ENCODE data around the gene FGF14. TPM values are rescaled to one million over a fixed set of nuclear protein-coding genes. Genes with fewer than 3 reads are reported as not detected.

FGF14 gene
- total and polyA plus RNA-seq, 4 experiments from 2014 or later = 0.33 to 0.55 (median 0.35) TPM; not detected in 1

GRCh38 chr13:101717353-101717752 is 684.5 kb downstream of the FGF14 start:
- intact Hi-C loops (cut with micrococcal nuclease) = no loop called here
- Mint-ChIP-seq H3K4me1 (no peaks in the 10 kb centered on the region), H3K36me3 (no peaks in the 10 kb centered on the region), H3K4me3 (no peak overlapping the region), H3K27me3 (peaks cover 3 to 6% of the 10 kb centered on the region in 2 donors), H3K9me3 (peaks cover 0 to 3% (median 0%) of the 10 kb centered on the region in 8 donors), H3K27ac (no peak overlapping the region)
- H3K4me3 ChIP-seq (ENCODE audit: low read length in 2 of 2) = no peak overlapping the region
- ChIA-PET POLR2A (ENCODE audit: partially characterized antibody) (no interaction called here), CTCF (ENCODE audit: partially characterized antibody) (no interaction called here)
- no peaks in the 10 kb centered on the region for H3K36me3 ChIP-seq (ENCODE audit: insufficient read depth, low read length)
- no peaks in the 10 kb centered on the region for H3K4me1 ChIP-seq (ENCODE audit: insufficient read depth, low read length)
- H3K27me3 ChIP-seq (ENCODE audit: insufficient read depth, low read length) = no peaks in the 10 kb centered on the region
- no peaks in the 10 kb centered on the region for H3K9me3 ChIP-seq (ENCODE audit: control insufficient read depth in 1 of 2, low read length in 2 of 2)
- no peak for DNase-seq
- H3K27ac ChIP-seq (ENCODE audit: low read depth, low read length) = no peak overlapping the region

GRCh38 chr13:101714195-101714594 is 687.7 kb downstream of the FGF14 start:
- Mint-ChIP-seq H3K9me3 (peaks cover 0 to 3% (median 0%) of the 10 kb centered on the region in 8 donors), H3K27ac (no peak overlapping the region), H3K4me1 (no peaks in the 10 kb centered on the region), H3K4me3 (no peak overlapping the region), H3K27me3 (peaks cover 3 to 9% of the 10 kb centered on the region in 2 donors), H3K36me3 (no peaks in the 10 kb centered on the region)
- Histone ChIP-seq H3K9me3 (ENCODE audit: control insufficient read depth in 1 of 2, low read length in 2 of 2) (no peaks in the 10 kb centered on the region), H3K4me3 (ENCODE audit: low read length in 2 of 2) (no peak overlapping the region), H3K27ac (ENCODE audit: low read depth, low read length) (no peak overlapping the region), H3K36me3 (ENCODE audit: insufficient read depth, low read length) (no peaks in the 10 kb centered on the region), H3K27me3 (ENCODE audit: insufficient read depth, low read length) (no peaks in the 10 kb centered on the region), H3K4me1 (ENCODE audit: insufficient read depth, low read length) (no peaks in the 10 kb centered on the region)
- CTCF ChIA-PET (ENCODE audit: partially characterized antibody) = no interaction called here
- no peak for DNase-seq
- POLR2A ChIA-PET (ENCODE audit: partially characterized antibody) = no interaction called here
- intact Hi-C loops (cut with micrococcal nuclease) = no loop called here

- H3K4me1 Mint-ChIP-seq = peaks cover 0 to 3% (median 2%) of the 10 kb centered on the region in 4 donors
- Histone ChIP-seq H3K9me3 (ENCODE audit: control insufficient read depth in 1 of 2, low read length in 2 of 2) (no peaks in the 10 kb centered on the region), H3K4me3 (ENCODE audit: low read length in 2 of 2) (no peak overlapping the region), H3K27ac (ENCODE audit: low read depth, low read length) (no peak overlapping the region), H3K4me1 (ENCODE audit: insufficient read depth, low read length) (peaks cover 1% of the 10 kb centered on the region), H3K36me3 (ENCODE audit: insufficient read depth, low read length) (no peaks in the 10 kb centered on the region), H3K27me3 (ENCODE audit: insufficient read depth, low read length) (no peaks in the 10 kb centered on the region)
- H3K4me3 Mint-ChIP-seq = no peak overlapping the region
- CTCF ChIA-PET (ENCODE audit: partially characterized antibody) = no interaction called here
- POLR2A ChIA-PET (ENCODE audit: partially characterized antibody) = no interaction called here
- H3K36me3 Mint-ChIP-seq = no peaks in the 10 kb centered on the region
- DNase-seq = no peak
- intact Hi-C loops (cut with micrococcal nuclease) = no loop called here
- H3K9me3 Mint-ChIP-seq = no peaks in the 10 kb centered on the region
- no peak overlapping the region for H3K27ac Mint-ChIP-seq
- H3K27me3 Mint-ChIP-seq = peaks cover 5 to 9% of the 10 kb centered on the region in 2 donors
These were observed 689.9 kb downstream of the FGF14 start for GRCh38 chr13:101712026-101712348.

GRCh38 chr13:101711307-101712025 is 690.4 kb downstream of the FGF14 start:
- Histone ChIP-seq H3K36me3 (ENCODE audit: insufficient read depth, low read length) (no peaks in the 10 kb centered on the region), H3K27ac (ENCODE audit: low read depth, low read length) (no peak overlapping the region), H3K4me3 (ENCODE audit: low read length in 2 of 2) (no peak overlapping the region), H3K9me3 (ENCODE audit: control insufficient read depth in 1 of 2, low read length in 2 of 2) (no peaks in the 10 kb centered on the region), H3K27me3 (ENCODE audit: insufficient read depth, low read length) (no peaks in the 10 kb centered on the region), H3K4me1 (ENCODE audit: insufficient read depth, low read length) (peaks cover 7% of the 10 kb centered on the region)
- POLR2A ChIA-PET (ENCODE audit: partially characterized antibody) = no interaction called here
- H3K27me3 Mint-ChIP-seq = peaks cover 5 to 9% of the 10 kb centered on the region in 2 donors
- no peak overlapping the region for H3K27ac Mint-ChIP-seq
- H3K36me3 Mint-ChIP-seq = no peaks in the 10 kb centered on the region
- CTCF ChIA-PET (ENCODE audit: partially characterized antibody) = no interaction called here
- H3K9me3 Mint-ChIP-seq = no peaks in the 10 kb centered on the region
- no peak overlapping the region for H3K4me3 Mint-ChIP-seq
- DNase-seq = no peak
- intact Hi-C loops (cut with micrococcal nuclease) = no loop called here
- H3K4me1 Mint-ChIP-seq = peaks cover 4 to 8% (median 7%) of the 10 kb centered on the region in 4 donors

- H3K9me3 Mint-ChIP-seq = no peaks in the 10 kb centered on the region
- no peak overlapping the region for H3K4me3 ChIP-seq (ENCODE audit: low read length in 2 of 2)
- no peak overlapping the region for H3K27ac Mint-ChIP-seq
- ChIA-PET CTCF (ENCODE audit: partially characterized antibody) (no interaction called here), POLR2A (ENCODE audit: partially characterized antibody) (no interaction called here)
- no peaks in the 10 kb centered on the region for H3K36me3 Mint-ChIP-seq
- H3K4me1 Mint-ChIP-seq = peaks cover 4 to 11% (median 9%) of the 10 kb centered on the region in 4 donors
- no peaks in the 10 kb centered on the region for H3K27me3 ChIP-seq (ENCODE audit: insufficient read depth, low read length)
- H3K27me3 Mint-ChIP-seq = peaks cover 7 to 9% of the 10 kb centered on the region in 2 donors
- peaks cover 10% of the 10 kb centered on the region for H3K4me1 ChIP-seq (ENCODE audit: insufficient read depth, low read length)
- H3K36me3 ChIP-seq (ENCODE audit: insufficient read depth, low read length) = no peaks in the 10 kb centered on the region
- H3K27ac ChIP-seq (ENCODE audit: low read depth, low read length) = no peak overlapping the region
- H3K9me3 ChIP-seq (ENCODE audit: control insufficient read depth in 1 of 2, low read length in 2 of 2) = no peaks in the 10 kb centered on the region
- intact Hi-C loops (cut with micrococcal nuclease) = no loop called here
- no peak overlapping the region for H3K4me3 Mint-ChIP-seq
- no peak for DNase-seq
These were observed 691.9 kb downstream of the FGF14 start for GRCh38 chr13:101709952-101710351.

GRCh38 chr13:101708115-101708514 is 693.7 kb downstream of the FGF14 start:
- peaks cover 10% of the 10 kb centered on the region for H3K4me1 ChIP-seq (ENCODE audit: insufficient read depth, low read length)
- Mint-ChIP-seq H3K27ac (no peak overlapping the region), H3K4me3 (no peak overlapping the region), H3K27me3 (peaks cover 9 to 10% of the 10 kb centered on the region in 2 donors), H3K9me3 (no peaks in the 10 kb centered on the region), H3K36me3 (no peaks in the 10 kb centered on the region), H3K4me1 (peaks cover 4 to 11% (median 9%) of the 10 kb centered on the region in 4 donors)
- no peak overlapping the region for H3K4me3 ChIP-seq (ENCODE audit: low read length in 2 of 2)
- H3K9me3 ChIP-seq (ENCODE audit: control insufficient read depth in 1 of 2, low read length in 2 of 2) = no peaks in the 10 kb centered on the region
- no peaks in the 10 kb centered on the region for H3K27me3 ChIP-seq (ENCODE audit: insufficient read depth, low read length)
- ChIA-PET CTCF (ENCODE audit: partially characterized antibody) (no interaction called here), POLR2A (ENCODE audit: partially characterized antibody) (no interaction called here)
- DNase-seq = no peak
- no peak overlapping the region for H3K27ac ChIP-seq (ENCODE audit: low read depth, low read length)
- no peaks in the 10 kb centered on the region for H3K36me3 ChIP-seq (ENCODE audit: insufficient read depth, low read length)
- intact Hi-C loops (cut with micrococcal nuclease) = no loop called here

- ChIA-PET CTCF (ENCODE audit: partially characterized antibody) (no interaction called here), POLR2A (ENCODE audit: partially characterized antibody) (no interaction called here)
- no peak for DNase-seq
- Histone ChIP-seq H3K4me3 (ENCODE audit: low read length in 2 of 2) (no peak overlapping the region), H3K27ac (ENCODE audit: low read depth, low read length) (no peak overlapping the region), H3K9me3 (ENCODE audit: control insufficient read depth in 1 of 2, low read length in 2 of 2) (no peaks in the 10 kb centered on the region), H3K36me3 (ENCODE audit: insufficient read depth, low read length) (no peaks in the 10 kb centered on the region), H3K4me1 (ENCODE audit: insufficient read depth, low read length) (peaks cover 10% of the 10 kb centered on the region), H3K27me3 (ENCODE audit: insufficient read depth, low read length) (no peaks in the 10 kb centered on the region)
- Mint-ChIP-seq H3K27ac (no peak overlapping the region), H3K36me3 (no peaks in the 10 kb centered on the region), H3K9me3 (no peaks in the 10 kb centered on the region), H3K4me3 (no peak overlapping the region), H3K27me3 (peaks cover 8 to 10% of the 10 kb centered on the region in 2 donors), H3K4me1 (peaks cover 4 to 11% (median 9%) of the 10 kb centered on the region in 4 donors)
- intact Hi-C loops (cut with micrococcal nuclease) = no loop called here
These were observed 694.2 kb downstream of the FGF14 start for GRCh38 chr13:101707659-101708058.

All from CD4-positive, alpha-beta memory T cell (primary cell).